Hematopoietic multipotent progenitor cell treated with erythropoietin and hydrocortisone succinate and interleukin-3 and kit ligand, for 17 days (in vitro differentiated cells): ENCODE results near the gene CCDC134.
"Not testable (repeated sequence)": the region's sequence is repeated elsewhere in the genome, so short reads cannot be mapped to it uniquely, and the experiment has no call there.

Experiments used
- DNase-seq: peaks from one replicate; pipeline ENCODE4 v3.0.0-alpha.2; 2015; ENCODE audit warnings: low spot score

CCDC134 gene

DNA sequence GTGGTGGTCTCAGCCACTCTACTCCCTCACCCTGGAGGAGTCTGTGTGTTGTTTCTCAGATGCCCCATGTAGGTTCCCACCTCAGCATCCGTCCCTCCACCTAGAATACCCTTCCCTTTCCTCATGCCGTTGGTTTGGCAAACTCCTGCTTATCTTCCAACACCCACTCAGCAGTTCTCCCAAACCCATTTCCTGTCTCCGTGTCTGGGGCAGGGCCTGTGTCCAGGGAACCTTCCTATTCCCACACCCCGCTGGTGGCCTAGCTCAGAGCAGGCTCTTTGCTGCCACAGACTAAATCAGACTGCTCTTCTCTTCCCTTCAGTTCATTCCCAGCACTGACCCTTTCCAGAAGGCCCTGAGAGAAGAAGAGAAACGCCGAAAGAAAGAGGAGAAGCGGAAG, 24.9 kb downstream of the CCDC134 start:
- DNase-seq: no peak

- DNase-seq: no peak
Measured at GRCh38 chr22:41826021-41826420, 25.5 kb downstream of the CCDC134 start.

DNA sequence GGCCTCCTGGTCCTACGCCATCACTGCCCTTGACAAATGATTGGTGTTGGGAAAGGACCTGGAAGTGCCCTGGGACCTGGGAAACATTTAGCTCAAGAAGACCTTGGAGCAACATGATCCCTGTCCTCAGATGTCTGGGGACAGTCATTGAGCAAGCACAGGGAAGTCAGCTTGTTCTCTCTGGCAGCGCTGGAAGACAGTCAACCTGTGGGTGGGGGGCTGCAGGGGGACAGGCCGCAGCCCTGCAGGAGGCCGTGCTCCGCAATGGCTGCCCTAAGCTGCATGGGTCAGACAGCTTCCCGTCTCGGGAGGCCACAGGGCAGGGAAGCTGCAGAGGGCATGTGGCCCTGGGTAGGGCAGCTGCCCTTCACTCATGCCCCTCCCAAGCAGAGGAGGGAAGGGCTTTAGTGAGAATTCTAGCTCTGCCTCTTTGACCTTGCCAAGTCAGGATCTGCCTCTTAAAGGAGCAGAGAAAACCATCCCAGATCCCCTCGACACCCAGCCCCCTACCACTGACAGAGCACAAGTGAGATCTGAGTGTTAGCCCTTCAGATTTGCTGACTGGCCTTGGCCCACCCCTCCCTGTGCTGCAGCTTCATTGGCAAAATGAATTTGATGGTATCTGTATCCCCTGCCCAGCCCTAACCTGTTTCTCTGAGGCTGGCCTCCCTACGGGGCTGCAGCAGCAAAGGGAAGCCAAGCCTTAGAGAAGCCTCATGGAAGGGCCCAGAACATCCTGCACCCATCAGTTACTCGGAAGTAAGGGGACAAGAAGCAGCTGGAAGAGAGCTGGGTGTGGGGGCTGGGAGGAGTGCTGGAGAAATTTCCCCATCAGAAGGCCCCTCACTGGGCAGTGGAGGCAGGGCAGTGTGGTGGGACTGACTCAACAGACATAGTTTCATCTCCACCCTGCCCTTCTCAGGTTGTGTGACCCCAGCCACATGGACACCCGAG, 26.2 kb downstream of the CCDC134 start:
- DNase-seq: no peak

GRCh38 chr22:41827671-41828070, 27.2 kb downstream of the CCDC134 start:
- no peak for DNase-seq

DNA sequence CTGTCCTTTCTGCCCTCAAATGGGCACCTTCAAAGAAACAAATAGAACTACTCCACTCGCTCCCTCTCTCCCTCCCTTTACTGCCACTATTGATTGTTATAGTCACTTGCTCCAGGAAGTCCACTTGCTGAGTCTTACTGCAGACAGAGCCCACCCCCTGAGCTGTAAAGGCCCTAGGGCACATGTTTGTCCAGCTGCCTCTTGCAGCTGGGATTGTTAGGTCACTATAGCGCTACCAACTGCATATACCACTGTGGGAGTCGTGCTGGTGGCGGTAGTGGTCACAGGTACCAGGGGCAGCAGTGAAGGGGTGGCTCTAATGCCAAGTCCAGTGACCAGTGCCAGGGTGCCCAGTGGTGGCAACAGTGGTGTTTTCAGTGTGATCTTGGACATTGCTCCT, 28.0 kb downstream of the CCDC134 start:
- DNase-seq: no peak

DNA sequence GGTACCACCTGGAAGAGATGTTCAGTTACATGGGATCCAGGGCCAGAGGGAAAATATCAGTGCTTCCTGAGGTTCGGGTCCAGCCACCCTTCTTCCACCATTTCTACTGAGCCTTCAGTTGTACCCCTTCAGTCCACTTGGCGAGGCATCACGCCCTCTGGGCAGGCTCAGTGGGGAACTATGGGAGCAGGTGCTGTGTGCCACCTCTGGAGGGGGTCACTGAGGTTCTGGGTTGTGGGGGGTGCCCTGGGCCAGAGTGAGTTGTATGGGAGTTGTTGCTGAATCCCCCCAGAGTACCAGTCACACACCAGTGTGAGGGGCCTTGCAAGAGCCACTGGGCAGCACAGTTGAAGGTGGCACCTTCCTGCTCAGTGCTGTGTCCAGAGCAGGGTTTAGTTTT, 29.7 kb downstream of the CCDC134 start:
- peak; percentile 21 for DNase-seq

DNA sequence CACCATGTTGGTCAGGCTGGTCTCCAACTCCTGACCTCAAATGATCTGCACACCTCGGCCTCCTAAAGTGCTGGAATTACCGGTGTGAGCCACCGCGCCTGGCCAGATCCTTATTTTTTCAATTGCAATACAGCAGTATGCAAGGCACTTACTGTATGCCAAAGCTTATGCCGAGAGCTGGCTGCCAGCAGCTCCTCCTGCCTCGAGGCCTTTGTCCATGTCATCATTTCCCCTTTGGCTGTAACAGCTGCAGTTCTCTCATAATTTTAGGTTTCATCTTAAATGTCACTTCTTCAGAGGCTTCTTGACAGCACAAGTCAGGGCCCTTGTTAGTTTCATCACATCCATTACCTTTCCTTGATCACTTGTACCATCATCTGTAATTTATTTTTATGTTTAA, 30.9 kb downstream of the CCDC134 start:
- peak; percentile 40 for DNase-seq

DNA sequence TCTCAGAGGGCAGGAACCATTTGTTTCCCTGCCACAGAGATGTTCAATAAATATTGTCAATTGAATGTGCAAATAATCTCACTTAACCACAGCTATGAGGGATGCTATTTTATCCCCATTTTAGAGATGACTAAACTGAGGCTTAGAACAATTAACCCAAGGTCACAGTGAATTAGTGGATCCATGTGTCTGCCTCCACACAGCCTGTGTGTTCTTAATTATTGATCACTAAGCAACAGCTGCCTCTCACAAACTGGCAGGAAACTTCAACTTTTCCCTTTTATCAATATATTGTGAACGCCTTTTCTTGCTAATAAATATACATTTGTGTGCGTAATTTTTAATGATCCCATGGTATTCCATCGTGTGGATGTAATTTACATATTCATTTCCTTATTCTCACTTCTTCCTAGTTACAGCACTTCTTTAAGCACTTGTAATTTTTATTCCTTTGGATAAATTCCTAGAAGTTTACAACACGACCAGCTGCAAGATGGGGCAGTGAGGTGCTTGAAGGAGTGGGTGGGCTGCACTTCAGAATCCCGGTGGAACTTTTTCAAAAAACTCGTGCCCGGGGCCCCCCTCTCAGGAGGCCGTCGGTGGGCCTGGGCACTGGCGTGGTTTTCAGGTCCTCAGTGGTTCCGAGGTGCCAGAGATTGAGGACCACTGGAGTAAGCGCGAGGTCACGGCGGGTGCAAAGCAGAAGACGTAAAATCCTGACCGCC, 31.5 kb downstream of the CCDC134 start:
- DNase-seq: no peak

- peak; percentile 99 for DNase-seq
Measured at GRCh38 chr22:41832553-41833368, 32.3 kb downstream of the CCDC134 start, which contains the start of gene SREBF2. Gene SREBF2, plus strand, starts transcription at chr22:41833105. Its CDS starts 166 bp downstream, at chr22:41833271.

GRCh38 chr22:41833369-41834004, 33.0 kb downstream of the CCDC134 start:
- DNase-seq: peak; percentile 63

- peak; percentile 35 for DNase-seq
Measured at GRCh38 chr22:41834005-41834944, 33.8 kb downstream of the CCDC134 start.

DNA sequence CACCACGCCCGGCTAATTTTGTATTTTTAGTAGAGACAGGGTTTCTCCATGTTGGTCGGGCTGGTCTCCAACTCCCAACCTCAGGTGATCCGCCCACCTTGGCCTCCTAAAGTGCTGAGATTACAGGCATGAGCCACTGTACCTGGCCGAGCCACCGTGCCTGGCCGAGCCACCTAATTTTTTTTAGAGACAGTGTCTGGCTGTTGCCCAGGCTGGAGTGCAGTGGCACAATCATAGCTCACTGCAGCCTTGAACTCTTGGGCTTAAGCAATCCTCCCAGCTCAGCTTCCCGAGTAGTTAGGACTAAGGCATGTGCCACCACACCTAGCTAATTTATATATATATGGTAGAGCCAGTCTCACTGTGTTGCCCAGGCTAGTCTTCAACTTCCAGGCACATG, 35.0 kb downstream of the CCDC134 start:
- DNase-seq: not testable (repeated sequence)

DNA sequence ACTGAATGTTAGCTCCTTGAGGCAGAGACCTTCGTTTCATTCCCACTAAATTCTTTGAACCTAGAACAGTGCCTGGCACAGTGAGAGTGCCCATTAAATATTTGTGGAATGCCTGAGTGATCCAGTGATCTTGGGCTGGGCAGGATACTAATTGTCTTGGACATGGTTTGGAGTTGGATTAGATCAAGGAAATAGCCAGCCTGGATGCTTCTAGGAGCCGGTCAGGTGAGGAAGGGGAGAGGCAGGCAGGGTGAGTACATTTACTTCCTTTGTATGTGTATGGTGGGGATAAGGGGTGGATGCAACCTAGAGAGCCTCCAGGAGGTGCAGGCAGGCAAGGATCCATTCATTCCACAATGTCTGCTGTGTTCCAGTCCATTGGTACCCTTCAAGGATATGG, 36.1 kb downstream of the CCDC134 start:
- DNase-seq: no peak

GRCh38 chr22:41838842-41839618, 38.6 kb downstream of the CCDC134 start:
- DNase-seq: no peak

DNA sequence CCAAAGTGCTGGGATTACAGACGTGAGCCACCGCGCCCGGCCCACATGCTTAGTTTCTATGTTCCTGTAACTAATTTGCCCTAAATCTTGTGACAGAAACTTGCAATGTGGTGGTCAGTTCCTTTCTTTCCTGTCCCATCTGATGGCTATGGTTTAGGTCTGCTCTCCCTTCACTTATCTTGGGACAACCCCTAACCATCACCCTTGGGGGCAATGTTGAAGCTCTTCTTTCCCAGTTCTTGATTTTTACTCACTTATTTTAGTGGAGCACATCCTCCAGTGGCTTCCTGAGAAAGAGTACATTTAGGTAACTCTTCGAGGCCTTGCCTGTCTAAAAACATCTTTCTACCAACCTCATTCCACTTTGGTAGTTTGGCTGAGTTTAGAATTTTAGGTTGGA, 39.7 kb downstream of the CCDC134 start:
- DNase-seq: no peak

DNA sequence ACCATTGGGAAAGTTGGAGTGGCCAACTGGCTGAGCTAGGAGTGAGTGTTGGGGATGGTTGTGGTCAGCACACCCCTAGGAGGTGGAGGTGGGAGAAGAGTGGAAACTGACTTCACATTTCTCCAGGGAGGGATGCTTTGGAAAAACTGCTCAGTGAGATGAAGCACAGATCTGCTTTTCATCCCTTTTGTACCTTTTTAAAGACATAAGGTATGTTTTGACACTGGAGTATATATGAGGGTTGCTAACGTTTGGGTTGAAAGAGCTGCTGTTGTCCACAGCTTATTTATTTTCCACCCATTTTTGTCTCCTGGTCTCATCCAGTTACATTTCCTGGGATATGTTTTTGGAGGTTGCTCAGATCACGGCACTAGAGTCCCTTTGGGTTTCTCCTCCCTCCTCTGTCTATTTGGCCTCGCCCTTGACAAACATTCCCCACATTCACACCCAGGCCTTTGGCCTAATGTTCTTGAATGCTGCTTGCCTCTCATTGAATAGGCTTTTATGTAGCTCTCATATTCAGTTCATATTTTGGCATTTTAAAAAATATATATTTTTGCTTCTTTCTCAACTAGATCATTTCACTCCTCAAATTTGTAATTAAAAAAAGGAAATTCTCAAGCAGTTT, 40.7 kb downstream of the CCDC134 start:
- DNase-seq: no peak

DNA sequence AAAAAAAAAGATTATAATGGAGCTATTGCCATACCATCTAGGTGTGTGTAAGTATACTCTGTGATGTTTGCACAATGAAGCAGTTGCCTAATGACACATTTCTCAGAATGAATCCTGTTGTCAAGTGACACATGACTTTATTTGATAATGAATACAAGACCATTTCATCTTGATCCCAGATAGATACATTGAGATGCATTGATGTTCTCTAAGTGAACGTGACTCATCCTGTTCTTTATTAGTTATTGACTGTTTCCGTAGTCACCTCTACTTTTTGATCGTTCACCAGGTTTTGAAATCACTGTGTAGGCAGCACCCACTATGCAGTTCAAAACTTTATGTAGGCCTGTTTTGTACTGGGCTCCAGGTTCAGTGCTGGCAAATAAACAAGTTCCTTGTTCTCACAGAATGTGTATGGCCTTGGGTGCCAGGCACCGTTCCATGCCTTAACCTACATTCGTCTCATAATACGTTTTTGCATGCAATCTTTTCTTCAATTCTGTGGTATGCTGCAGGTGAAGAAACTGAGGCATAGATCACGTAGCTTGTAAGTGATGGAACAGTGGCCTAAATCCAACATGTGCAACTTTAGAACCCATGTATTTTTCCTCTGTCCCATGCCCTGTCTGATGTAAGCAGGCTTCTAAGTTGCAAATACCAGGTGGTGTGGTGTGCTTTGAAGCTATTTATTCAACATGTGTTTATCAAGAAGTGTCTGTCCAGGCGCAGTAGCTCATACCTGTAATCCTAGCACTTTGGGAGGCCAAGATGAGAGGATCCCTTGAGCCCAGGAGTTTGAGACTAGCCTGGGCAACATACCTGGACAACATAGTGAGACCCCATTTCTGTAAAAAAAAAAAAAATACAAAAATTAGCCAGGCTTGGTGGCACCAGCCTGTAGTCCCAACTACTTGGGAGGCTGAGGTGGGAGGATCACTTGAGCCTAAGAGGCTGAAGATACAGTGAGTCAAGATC, 42.8 kb downstream of the CCDC134 start:
- no peak for DNase-seq

GRCh38 chr22:41844036-41844435, 43.6 kb downstream of the CCDC134 start:
- DNase-seq: no peak
